Stimulated activated CD4-positive, alpha-beta T cell treated with anti-CD3 and anti-CD28 coated beads, Interleukin-2, amount 100 ng/mL, for 48 hours (primary cell): ENCODE measurements around the gene IQSEC1.

Experiments used
- DNase-seq, 2 donors: peaks; one replicate each; pipeline ENCODE4 v3.0.0-alpha.2; 2020

Gene IQSEC1

GRCh38 chr3:13046569-13047274 is 26.5 kb downstream of the IQSEC1 start:
- no peak for DNase-seq

GRCh38 chr3:13045904-13046568 is 27.2 kb downstream of the IQSEC1 start:
- no peak for DNase-seq

- no peak for DNase-seq
These were observed 27.9 kb downstream of the IQSEC1 start for GRCh38 chr3:13045241-13045903.

- no peak for DNase-seq
These were observed 28.6 kb downstream of the IQSEC1 start for GRCh38 chr3:13044496-13045240.

GRCh38 chr3:13043656-13044055 is 29.6 kb downstream of the IQSEC1 start:
- no peak for DNase-seq

- no peak for DNase-seq
These were observed 30.4 kb downstream of the IQSEC1 start for GRCh38 chr3:13042715-13043271.

GRCh38 chr3:13042127-13042701 is 31.0 kb downstream of the IQSEC1 start:
- no peak for DNase-seq

GRCh38 chr3:13041113-13041776 is 32.0 kb downstream of the IQSEC1 start:
- DNase-seq: no peak

GRCh38 chr3:13040361-13041074 is 32.7 kb downstream of the IQSEC1 start:
- peak in 1 of 2 donors; percentile 14 for DNase-seq

- no peak for DNase-seq
These were observed 33.9 kb downstream of the IQSEC1 start for GRCh38 chr3:13039213-13039896.

GRCh38 chr3:13037458-13038117 is 35.6 kb downstream of the IQSEC1 start:
- no peak for DNase-seq

GRCh38 chr3:13034861-13035260 is 38.4 kb downstream of the IQSEC1 start:
- DNase-seq: no peak

GRCh38 chr3:13034109-13034800 is 39.0 kb downstream of the IQSEC1 start:
- DNase-seq: no peak

GRCh38 chr3:13032206-13032605 is 41.0 kb downstream of the IQSEC1 start:
- DNase-seq: no peak

- no peak for DNase-seq
These were observed 41.6 kb downstream of the IQSEC1 start for GRCh38 chr3:13031621-13032020.

- no peak for DNase-seq
These were observed 42.5 kb downstream of the IQSEC1 start for GRCh38 chr3:13030684-13031083.

GRCh38 chr3:13028010-13028821 is 45.0 kb downstream of the IQSEC1 start:
- no peak for DNase-seq

GRCh38 chr3:13027154-13027553 is 46.1 kb downstream of the IQSEC1 start:
- no peak for DNase-seq

- no peak for DNase-seq
These were observed 46.7 kb downstream of the IQSEC1 start for GRCh38 chr3:13026534-13026933.
